CD1c-positive myeloid dendritic cell (primary cell): ENCODE results near the gene LCP2.
A peak's percentile ranks its signal among the peaks of the same experiment; 100 is the strongest.

ENCODE experiments used
- DNase-seq: peaks from one replicate; pipeline ENCODE4 v3.0.0-alpha.2; 2016; ENCODE audit errors: extremely low spot score

Gene LCP2

DNA sequence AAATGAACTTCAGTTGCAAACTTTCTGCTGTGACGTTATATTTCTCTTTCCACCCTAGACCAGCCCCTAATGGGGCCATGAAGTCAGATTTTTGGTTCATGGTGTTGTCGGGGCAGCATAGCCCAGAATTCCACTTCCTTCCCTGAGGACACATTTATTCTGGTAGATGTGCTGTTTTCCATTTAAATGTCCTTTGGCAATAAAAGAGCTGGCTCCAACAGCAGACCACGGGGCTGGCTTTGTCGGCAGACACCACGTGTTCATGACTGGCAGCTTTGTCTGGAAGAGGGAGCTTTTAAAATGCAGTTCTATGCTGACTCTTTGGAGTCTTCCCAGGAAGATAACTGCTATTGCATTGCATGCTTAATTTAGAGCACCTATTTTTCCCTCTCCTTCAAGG, 17.6 kb upstream of the LCP2 start:
- DNase-seq = peak; percentile 35

DNA sequence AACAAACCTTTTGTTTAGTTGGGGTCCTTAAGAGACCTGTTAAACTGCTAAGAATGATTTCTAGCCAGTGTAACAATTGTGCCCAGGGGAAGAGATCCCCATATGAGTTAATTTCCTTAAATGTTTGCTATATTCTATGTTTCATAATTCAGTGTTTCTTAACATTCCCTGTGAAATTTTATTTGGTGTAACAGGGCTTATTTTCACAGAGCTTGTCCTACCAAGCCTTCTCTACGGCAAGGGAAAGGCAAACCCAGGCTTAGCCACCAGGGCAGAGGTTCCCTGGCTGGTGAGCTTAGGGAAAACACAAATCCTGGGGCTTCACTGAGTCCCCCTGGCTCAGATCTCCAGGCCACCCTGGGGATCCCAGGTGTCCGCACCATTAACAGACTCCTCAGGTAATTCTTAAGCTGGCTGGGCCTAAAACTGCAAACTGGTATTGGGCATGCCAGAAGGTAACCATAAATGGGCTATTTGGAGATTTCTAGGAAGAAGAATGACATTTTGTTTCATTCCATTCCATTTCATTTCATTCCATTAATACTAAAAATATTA, 17.0 kb upstream of the LCP2 start:
- DNase-seq = no peak

- DNase-seq = peak; percentile 49
These were observed 16.2 kb upstream of the LCP2 start for GRCh38 chr5:170313816-170314215.

- no peak for DNase-seq
These were observed 15.8 kb upstream of the LCP2 start for GRCh38 chr5:170313344-170313743.

- DNase-seq = peak; percentile 97
These were observed 15.1 kb upstream of the LCP2 start for GRCh38 chr5:170312666-170313065.

GRCh38 chr5:170312301-170312595, 14.7 kb upstream of the LCP2 start:
- peak; percentile 60 for DNase-seq

DNA sequence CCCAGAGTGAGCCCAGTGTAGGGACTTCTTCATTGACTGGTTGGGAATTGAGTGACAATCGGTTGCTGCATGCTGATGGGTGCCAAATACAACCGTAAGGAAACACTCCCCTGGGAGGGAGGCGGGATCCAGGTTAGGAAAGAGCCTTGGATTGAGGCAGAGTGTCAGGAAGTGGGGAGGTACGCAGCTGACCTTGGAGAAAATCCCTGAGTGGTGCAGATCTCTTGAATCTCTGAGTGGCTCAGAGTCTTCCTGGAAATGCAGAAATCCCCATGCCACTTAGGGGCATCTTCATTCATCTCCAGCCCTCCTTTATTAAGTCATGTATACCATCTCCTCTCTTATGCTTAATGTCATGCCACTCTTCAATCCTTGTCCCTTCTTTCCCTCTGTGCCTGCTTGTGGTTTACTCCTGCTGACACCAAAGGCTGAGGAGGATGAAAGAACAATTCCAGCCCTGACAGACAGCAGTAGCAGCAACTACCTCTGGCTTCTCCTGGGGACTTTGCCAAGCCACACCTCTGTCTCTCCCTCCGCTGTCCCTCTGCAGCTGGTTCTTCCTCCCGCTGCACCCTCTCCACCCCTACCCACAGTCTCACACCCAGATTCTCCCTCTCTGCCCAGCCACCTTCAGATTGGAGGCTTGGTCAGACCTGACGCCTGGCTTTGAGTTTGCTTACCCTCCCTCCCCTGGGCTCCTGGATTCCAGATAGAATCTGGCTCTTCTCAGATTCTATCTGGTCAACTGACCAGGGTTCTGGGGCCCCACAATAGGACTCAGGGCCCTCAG, 14.1 kb upstream of the LCP2 start:
- no peak for DNase-seq

DNA sequence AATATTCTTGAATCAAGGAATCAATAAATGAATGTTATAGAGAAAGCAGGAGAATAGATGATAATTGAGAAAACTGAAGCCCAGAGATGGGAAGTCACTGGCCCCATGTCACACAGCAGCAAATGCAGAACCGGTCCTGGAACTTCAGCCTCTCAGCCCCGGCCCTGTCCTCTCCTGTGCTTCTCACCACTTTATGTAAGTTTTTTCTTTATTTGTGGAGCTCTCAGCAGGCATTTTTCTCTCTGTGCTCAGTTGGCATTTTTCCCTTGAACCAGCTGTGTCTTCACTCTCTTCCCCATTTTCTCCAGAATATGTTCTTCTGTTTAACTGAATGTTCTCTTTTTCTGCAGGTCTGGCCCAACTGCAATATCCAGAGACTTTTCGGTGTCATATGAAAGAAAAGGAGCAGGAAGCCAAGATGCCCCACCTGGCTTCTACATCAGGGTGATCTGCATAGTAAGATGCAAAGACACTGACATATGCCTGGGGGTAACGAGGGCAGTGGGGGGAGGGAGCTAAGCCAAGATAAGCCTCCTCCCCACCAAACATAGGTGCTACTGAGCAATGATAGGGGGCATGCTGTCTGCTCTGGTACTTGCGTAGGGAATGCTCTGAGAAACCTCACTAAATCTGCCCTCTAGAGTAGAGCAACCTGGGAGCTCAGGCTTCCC, 12.8 kb upstream of the LCP2 start:
- peak; percentile 49 for DNase-seq

DNA sequence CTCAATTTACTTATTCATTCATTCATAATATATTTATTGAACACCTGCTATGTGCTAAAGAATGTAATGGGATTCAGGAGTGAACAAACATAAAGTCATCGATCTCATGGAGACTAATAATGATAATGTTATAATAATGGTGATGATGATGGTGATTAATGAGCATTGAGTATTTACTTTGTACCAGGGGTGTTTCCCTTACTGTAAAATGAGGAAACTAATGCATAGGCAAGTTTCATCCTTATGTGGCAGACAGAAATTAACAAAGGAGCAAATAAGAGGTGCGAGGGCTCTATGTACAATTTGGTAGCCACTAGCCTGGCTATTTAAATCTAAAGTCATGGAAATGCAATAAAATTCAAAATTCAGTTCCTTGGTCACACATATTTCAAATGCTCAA, 11.1 kb upstream of the LCP2 start:
- peak; percentile 55 for DNase-seq

- peak; percentile 98 for DNase-seq
These were observed 10.2 kb upstream of the LCP2 start for GRCh38 chr5:170307575-170308465.

DNA sequence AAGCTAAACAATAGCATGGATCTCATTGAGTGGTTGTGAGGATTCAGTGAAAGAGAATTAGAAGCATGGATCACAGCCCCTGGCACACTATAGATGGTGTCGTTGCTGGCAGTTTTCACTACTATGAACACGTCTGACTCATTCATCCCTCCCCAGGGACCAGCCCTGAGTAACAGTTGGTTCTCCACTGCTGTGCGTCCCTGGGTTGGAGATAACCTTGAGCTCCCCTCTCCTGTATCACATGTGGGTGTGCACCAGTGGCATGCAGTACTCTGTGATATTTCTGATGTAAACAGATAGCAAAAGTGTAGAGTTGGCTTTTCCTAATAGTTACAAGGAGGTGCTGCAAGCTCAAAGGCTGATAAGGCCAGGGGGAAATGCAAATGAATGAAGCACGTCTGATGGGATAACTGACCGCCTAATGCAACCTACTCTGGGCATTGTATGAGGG, 8.8 kb upstream of the LCP2 start:
- DNase-seq = no peak

- no peak for DNase-seq
These were observed 8.1 kb upstream of the LCP2 start for GRCh38 chr5:170305646-170306025.

GRCh38 chr5:170305016-170305645, 7.6 kb upstream of the LCP2 start:
- no peak for DNase-seq

- no peak for DNase-seq
These were observed 6.0 kb upstream of the LCP2 start for GRCh38 chr5:170303549-170303948.

DNA sequence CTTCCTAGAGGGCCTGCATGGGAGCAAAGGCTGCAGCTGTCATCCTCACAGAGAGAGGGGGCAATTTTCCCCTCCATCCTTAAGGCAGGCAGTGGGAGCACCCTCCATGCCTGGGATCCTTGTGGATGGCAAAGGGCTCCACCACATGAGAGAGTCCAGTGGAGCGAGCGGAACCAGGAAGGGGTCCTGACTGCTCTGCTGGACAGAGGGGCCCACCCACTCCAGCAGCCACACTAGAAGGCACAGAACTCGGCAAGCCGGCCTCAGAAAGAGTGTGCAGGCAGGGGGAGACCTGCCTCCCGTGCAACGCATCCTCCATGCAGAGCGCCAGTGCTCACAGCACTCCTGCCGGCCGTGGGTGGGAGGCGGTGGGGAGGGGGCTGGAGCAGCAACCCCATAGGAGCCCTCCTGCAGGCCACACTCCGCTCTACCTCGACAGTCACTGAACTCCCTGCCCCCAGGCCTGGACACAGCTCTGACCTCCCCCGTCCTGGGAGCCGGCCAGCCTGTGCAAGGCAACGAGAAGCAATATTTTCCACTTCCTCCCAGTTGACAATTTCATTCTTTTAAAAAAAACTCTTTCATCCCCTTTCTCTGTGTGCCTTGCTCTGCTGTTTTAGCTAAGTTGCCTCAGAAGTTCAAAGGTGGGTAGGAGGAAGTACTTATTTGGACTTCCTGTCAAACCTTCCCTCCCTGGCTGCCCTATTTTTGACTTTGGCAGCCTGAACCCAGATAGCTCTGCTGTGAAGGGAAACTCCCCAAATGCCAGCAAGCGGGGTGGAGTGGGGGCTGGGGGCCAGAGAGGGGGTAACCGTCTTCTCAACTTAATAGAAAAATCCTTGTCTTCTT, 5.3 kb upstream of the LCP2 start:
- DNase-seq = peak; percentile 90

GRCh38 chr5:170301981-170302652, 4.5 kb upstream of the LCP2 start:
- DNase-seq = peak; percentile 67

GRCh38 chr5:170301149-170301548, 3.6 kb upstream of the LCP2 start:
- DNase-seq = no peak

DNA sequence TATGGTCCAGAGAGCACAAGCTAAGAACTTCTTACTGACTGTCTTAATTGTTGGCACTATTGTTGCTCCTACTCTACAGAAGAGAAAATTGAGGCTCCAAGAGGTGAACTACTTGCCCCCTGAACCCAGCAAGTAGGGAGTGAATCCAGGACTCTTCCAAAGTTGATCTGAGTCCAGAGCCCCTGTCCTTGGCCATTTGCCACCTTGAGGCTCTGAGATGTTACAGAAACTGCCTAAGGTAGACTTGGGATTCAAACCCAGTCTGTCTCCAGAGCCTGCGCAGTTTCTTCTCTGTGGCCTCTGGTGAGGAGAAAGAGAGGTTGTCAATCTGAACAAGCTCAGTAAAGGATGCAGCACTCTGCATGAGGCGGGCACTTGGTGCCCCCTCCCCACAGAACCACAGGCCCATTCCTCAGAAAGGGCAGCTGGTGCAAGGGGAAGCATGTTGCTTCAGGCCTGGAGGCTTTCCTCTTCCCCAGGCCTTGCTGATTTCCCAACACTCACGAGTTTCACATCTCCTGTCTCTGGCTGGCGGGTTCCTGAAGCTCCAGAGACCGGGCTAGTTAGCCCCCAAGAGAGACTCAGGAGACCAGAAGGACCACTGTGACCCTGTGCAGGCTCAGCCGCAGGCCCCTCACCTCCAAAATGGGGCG, 2.9 kb upstream of the LCP2 start:
- DNase-seq = peak; percentile 84

DNA sequence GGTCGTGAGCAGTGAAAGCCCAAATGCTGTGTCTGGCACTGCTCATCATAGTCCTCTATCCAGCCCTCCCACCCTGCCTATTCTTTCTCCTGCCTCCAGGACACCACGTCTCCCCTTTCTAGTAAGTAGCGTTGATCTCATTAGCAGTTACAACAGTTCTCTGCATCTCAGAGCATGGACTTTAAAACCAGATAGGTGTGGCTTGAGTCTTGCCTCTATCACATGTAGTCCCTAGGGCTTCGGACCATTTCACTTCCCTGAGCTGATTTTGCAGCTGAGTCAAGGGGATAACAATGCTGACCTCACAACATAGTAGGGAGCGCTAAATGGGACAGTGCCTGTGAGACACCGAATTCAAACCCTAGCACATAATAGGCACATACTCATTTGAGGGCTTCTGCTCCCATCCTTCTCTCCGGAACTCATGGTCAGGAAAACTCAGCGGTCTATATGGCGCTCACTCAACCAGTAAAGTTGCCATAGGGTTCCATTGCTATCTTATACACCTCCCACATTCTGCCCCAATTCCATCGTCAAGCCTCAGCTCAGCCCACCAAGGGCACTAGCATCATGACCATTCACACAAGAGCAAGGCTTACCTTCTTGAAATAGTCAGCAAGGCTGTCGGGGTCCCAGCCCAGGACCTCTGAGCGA, 515 bp downstream of the LCP2 start:
- peak; percentile 65 for DNase-seq
